HCT116 (cell line): Measurements from ENCODE around the gene CCDC182. TPM values are rescaled to one million over a fixed set of nuclear protein-coding genes. Genes with fewer than 3 reads are reported as not detected.

Source experiments
- ATAC-seq: fragments of 200-7000 bp; cut with Tn5 transposase; 2 replicates; pipeline ENCODE4 v1.9.1; 2020; ENCODE audit warnings: mild to moderate bottlenecking, moderate library complexity
- BruUV-seq: library from RNA; stranded (reverse); fragments of 400-500 nt; replicated peaks from 2 replicates; lab custom pipeline; 2021; lab: Mats Ljungman, UMichigan
- CTCF ChIA-PET: fragments of 300-600 bp; sonication (Branson Sonifier 250); formaldehyde crosslinking; loops from one replicate; lab custom pipeline; 2021; ENCODE audit warnings: antibody characterized with exemption; lab: Charles Lee
- POLR2A ChIA-PET: fragments of 300-600, 350-600 bp; sonication (Branson Sonifier 250); formaldehyde crosslinking; loops from one replicate; lab custom pipeline; 2021; ENCODE audit warnings: antibody characterized with exemption; lab: Charles Lee
- RAD21 ChIA-PET, 2 experiments: fragments of 300-600 bp; sonication (Branson Sonifier 250); formaldehyde crosslinking; loops; one replicate each; lab custom pipeline; 2023; ENCODE audit warnings: low total read pairs in 2 of 2; ENCODE audit not compliant: uncharacterized antibody in 2 of 2, unreplicated experiment in 2 of 2, low non-redundant PET in 1 of 2; lab: Charles Lee
- DNase-seq: peaks from one replicate; pipeline ENCODE4 v3.0.0-alpha.2; 2010; ENCODE audit warnings: low read depth, low spot score
- H2AFZ ChIP-seq: fragments of 200-600 bp; shearing (Covaris generic), sonication (generic); 2 replicates; pipeline ENCODE4 v1.6.1; 2017; ENCODE audit warnings: low read depth, mixed run types, mixed read lengths, antibody characterized with exemption, low read length; ENCODE audit not compliant: poor library complexity, severe bottlenecking
- H3K27ac ChIP-seq: 2 replicates; pipeline ENCODE4 v1.5.1; 2012; ENCODE audit warnings: low read depth, low read length
- H3K27me3 ChIP-seq: fragments of 200-600 bp; sonication (generic); 2 replicates; pipeline ENCODE4 v1.6.1; 2016; ENCODE audit warnings: mixed run types, low read length, mixed read lengths; ENCODE audit not compliant: insufficient read depth
- H3K36me3 ChIP-seq, 2 experiments: fragments of 200-500 bp in 1 of 2; fragments of 200-600 bp in 1 of 2; sonication (Bioruptor generic) in 1 of 2; sonication (generic) in 1 of 2; 2 replicates each; pipeline versions ENCODE4 v1.5.1 to v1.6.1; 2014 to 2016; ENCODE audit warnings: low read length in 2 of 2, inconsistent platforms in 1 of 2, mixed read lengths in 1 of 2, mixed run types in 1 of 2; ENCODE audit not compliant: insufficient read depth in 2 of 2, control insufficient read depth in 1 of 2
- H3K4me1 ChIP-seq, 2 experiments: fragments of 200-600 bp in 1 of 2; sonication (generic) in 1 of 2; 2 replicates each; pipeline versions ENCODE4 v1.5.1 to v1.6.1; 2012 to 2017; ENCODE audit warnings: low read length in 2 of 2, inconsistent platforms in 1 of 2, mild to moderate bottlenecking in 1 of 2, mixed read lengths in 1 of 2, mixed run types in 1 of 2, moderate library complexity in 1 of 2; ENCODE audit not compliant: insufficient read depth in 2 of 2, control insufficient read depth in 1 of 2
- H3K4me2 ChIP-seq: fragments of 200-600 bp; sonication (generic); 2 replicates; pipeline ENCODE4 v1.6.1; 2017; ENCODE audit warnings: mixed run types, low read length, mixed read lengths
- H3K4me3 ChIP-seq, 2 experiments: fragments of 200-600 bp in 1 of 2; sonication (generic) in 1 of 2; replicated peaks in 1 of 2; 2 replicates each; pipeline ENCODE4 v1.5.1; 2011 to 2016; ENCODE audit warnings: low read length in 2 of 2, control low read depth in 1 of 2, low read depth in 1 of 2, mild to moderate bottlenecking in 1 of 2, mixed read lengths in 1 of 2, mixed run types in 1 of 2
- H3K79me2 ChIP-seq: fragments of 200-600 bp; sonication (generic); 2 replicates; pipeline ENCODE4 v1.6.1; 2017; ENCODE audit warnings: mild to moderate bottlenecking, mixed run types, low read length, moderate library complexity, mixed read lengths; ENCODE audit not compliant: insufficient read depth
- H3K9ac ChIP-seq: fragments of 200-600 bp; sonication (generic); 2 replicates; pipeline ENCODE4 v1.6.1; 2016; ENCODE audit warnings: low read length, mixed read lengths
- H3K9me2 ChIP-seq: fragments of 200-600 bp; sonication (generic), shearing (Covaris generic); 2 replicates; pipeline ENCODE4 v1.6.1; 2017; ENCODE audit warnings: mixed run types, mild to moderate bottlenecking, moderate library complexity; ENCODE audit not compliant: insufficient read depth
- H3K9me3 ChIP-seq, 2 experiments: fragments of 200-500 bp in 1 of 2; fragments of 200-600 bp in 1 of 2; sonication (Bioruptor generic) in 1 of 2; sonication (generic) in 1 of 2; 2 replicates each; pipeline ENCODE4 v1.6.1; 2014 to 2017; ENCODE audit warnings: low read length in 2 of 2, mixed read lengths in 2 of 2, inconsistent platforms in 1 of 2, low read depth in 1 of 2, mild to moderate bottlenecking in 1 of 2, mixed run types in 1 of 2, moderate library complexity in 1 of 2; ENCODE audit not compliant: control insufficient read depth in 1 of 2, insufficient read depth in 1 of 2
- H4K20me1 ChIP-seq: fragments of 200-600 bp; sonication (generic), shearing (Covaris generic); 2 replicates; pipeline ENCODE4 v1.6.1; 2017; ENCODE audit warnings: mixed run types, mild to moderate bottlenecking, moderate library complexity; ENCODE audit not compliant: insufficient read depth
- EGR1 ChIP-seq: IDR thresholded peaks from 2 replicates; pipeline ENCODE4 v1.6.1; 2012; ENCODE audit warnings: low read depth
- ELF1 ChIP-seq: IDR thresholded peaks from 2 replicates; pipeline ENCODE4 v1.6.1; 2012; ENCODE audit warnings: low read depth, borderline replicate concordance
- EZH2 ChIP-seq: fragments of 200-600 bp; sonication (generic); IDR thresholded peaks from 2 replicates; pipeline ENCODE4 v1.6.1; 2017; ENCODE audit warnings: antibody characterized with exemption, mixed run types
- EZH2phosphoT487 ChIP-seq: fragments of 200-600 bp; IDR thresholded peaks from 2 replicates; pipeline ENCODE4 v1.6.1; 2018; ENCODE audit warnings: antibody characterized with exemption, borderline replicate concordance
- FOSL1 ChIP-seq: IDR thresholded peaks from 2 replicates; pipeline ENCODE4 v1.6.1; 2012; ENCODE audit warnings: low read depth
- SIN3A ChIP-seq: IDR thresholded peaks from 2 replicates; pipeline ENCODE4 v1.6.1; 2012; ENCODE audit warnings: low read depth
- SP1 ChIP-seq: IDR thresholded peaks from 2 replicates; pipeline ENCODE4 v1.6.1; 2012; ENCODE audit warnings: low read depth
- SRF ChIP-seq: IDR thresholded peaks from 2 replicates; pipeline ENCODE4 v1.6.1; 2012; ENCODE audit warnings: low read depth
- YY1 ChIP-seq: IDR thresholded peaks from 2 replicates; pipeline ENCODE4 v1.6.1; 2011; ENCODE audit warnings: low read length, low read depth, moderate library complexity, mild to moderate bottlenecking; ENCODE audit not compliant: insufficient replicate concordance; ENCODE audit errors: extremely low read depth
- ZFX ChIP-seq: fragments of 450-650 bp; IDR thresholded peaks from 2 replicates; pipeline ENCODE4 v1.6.1; 2017
- ZNF274 ChIP-seq: fragments of 200-500 bp; sonication (Bioruptor generic); IDR thresholded peaks from 2 replicates; pipeline ENCODE4 v1.6.1; 2014; ENCODE audit warnings: mild to moderate bottlenecking, low read depth, low read length, inconsistent platforms
- intact Hi-C: fragments of 100-400 bp; cut with micrococcal nuclease; formaldehyde crosslinking; loops from 2 replicates; pipeline ENCODE4 v1.10.0; 2022
- total RNA-seq: library from RNA; stranded (reverse); gene quantifications from one replicate; pipeline ENCODE4 v1.2.1, GENCODE V29; 2021; ENCODE audit not compliant: unreplicated experiment
- TF ChIP-seq, protein P1 (sequence below): IDR thresholded peaks from 2 replicates; pipeline ENCODE4 v1.6.1; 2012
- TF ChIP-seq, protein P2 (sequence below), 3 experiments: fragments of 200-600 bp in 1 of 3; sonication (generic) in 1 of 3; IDR thresholded peaks in 2 of 3; conservative IDR thresholded peaks in 1 of 3; 2 replicates each; pipeline ENCODE4 v1.5.1; 2012 to 2017; ENCODE audit warnings: low read depth in 2 of 3, low read length in 2 of 3, antibody characterized with exemption in 1 of 3, borderline replicate concordance in 1 of 3, control low read depth in 1 of 3, mild to moderate bottlenecking in 1 of 3, mixed read lengths in 1 of 3, mixed run types in 1 of 3, moderate library complexity in 1 of 3; ENCODE audit not compliant: insufficient read depth in 1 of 3
- TF ChIP-seq, protein P3 (sequence below): IDR thresholded peaks from 2 replicates; pipeline ENCODE4 v1.6.1; 2011; ENCODE audit warnings: mild to moderate bottlenecking, low read length, moderate library complexity; ENCODE audit not compliant: insufficient replicate concordance; ENCODE audit errors: extremely low read depth

CCDC182 gene
- total RNA-seq, 1 experiment from 2014 or later: not detected

GRCh38 chr17:57727630-57728175 lies 17.4 kb downstream of the CCDC182 start:
- no TSS peak for BruUV-seq
- POLR2A ChIA-PET: no interaction called here
- Histone ChIP-seq H4K20me1 (no peaks in the 10 kb centered on the region), H3K9ac (no peak overlapping the region), H3K9me3 (no peaks in the 10 kb centered on the region), H3K27ac (no peak overlapping the region), H3K4me1 (no peaks in the 10 kb centered on the region), H3K4me2 (no peak overlapping the region), H3K9me2 (no peaks in the 10 kb centered on the region), H2AFZ (no peak overlapping the region), H3K36me3 (no peaks in the 10 kb centered on the region), H3K27me3 (0 out of 2 replicates have a peak, but pooled peaks cover 4% of the 10 kb centered on the region), H3K79me2 (no peaks in the 10 kb centered on the region), H3K4me3 (no peak overlapping the region)
- ATAC-seq (no peak), DNase-seq (no peak)
- intact Hi-C loops: no loop called here
- CTCF ChIA-PET: interaction anchor here (0.8 to 1.2 kb wide), 3 partner anchors 12 to 106 kb away, joined by 3 read pairs; no protein-coding TSS in a partner anchor
- TF ChIP-seq ZFX (no peak), EGR1 (no peak), FOSL1 (no peak), EZH2 (no peak), SRF (no peak), SP1 (no peak), SIN3A (no peak), YY1 (no peak), EZH2phosphoT487 (no peak), ELF1 (no peak), ZNF274 (no peak)
- TF ChIP-seq, protein P1, sequence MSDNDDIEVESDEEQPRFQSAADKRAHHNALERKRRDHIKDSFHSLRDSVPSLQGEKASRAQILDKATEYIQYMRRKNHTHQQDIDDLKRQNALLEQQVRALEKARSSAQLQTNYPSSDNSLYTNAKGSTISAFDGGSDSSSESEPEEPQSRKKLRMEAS: no peak
- TF ChIP-seq, protein P2, sequence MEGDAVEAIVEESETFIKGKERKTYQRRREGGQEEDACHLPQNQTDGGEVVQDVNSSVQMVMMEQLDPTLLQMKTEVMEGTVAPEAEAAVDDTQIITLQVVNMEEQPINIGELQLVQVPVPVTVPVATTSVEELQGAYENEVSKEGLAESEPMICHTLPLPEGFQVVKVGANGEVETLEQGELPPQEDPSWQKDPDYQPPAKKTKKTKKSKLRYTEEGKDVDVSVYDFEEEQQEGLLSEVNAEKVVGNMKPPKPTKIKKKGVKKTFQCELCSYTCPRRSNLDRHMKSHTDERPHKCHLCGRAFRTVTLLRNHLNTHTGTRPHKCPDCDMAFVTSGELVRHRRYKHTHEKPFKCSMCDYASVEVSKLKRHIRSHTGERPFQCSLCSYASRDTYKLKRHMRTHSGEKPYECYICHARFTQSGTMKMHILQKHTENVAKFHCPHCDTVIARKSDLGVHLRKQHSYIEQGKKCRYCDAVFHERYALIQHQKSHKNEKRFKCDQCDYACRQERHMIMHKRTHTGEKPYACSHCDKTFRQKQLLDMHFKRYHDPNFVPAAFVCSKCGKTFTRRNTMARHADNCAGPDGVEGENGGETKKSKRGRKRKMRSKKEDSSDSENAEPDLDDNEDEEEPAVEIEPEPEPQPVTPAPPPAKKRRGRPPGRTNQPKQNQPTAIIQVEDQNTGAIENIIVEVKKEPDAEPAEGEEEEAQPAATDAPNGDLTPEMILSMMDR (IDR thresholded peaks at IDR 0.05 in 2 of 3, conservative IDR thresholded peaks at IDR 0.05 in 1 of 3; ENCODE audit: borderline replicate concordance in 1 of 3, insufficient read depth in 1 of 3, low read depth in 2 of 3, low read length in 2 of 3): no peak
- TF ChIP-seq, protein P3, sequence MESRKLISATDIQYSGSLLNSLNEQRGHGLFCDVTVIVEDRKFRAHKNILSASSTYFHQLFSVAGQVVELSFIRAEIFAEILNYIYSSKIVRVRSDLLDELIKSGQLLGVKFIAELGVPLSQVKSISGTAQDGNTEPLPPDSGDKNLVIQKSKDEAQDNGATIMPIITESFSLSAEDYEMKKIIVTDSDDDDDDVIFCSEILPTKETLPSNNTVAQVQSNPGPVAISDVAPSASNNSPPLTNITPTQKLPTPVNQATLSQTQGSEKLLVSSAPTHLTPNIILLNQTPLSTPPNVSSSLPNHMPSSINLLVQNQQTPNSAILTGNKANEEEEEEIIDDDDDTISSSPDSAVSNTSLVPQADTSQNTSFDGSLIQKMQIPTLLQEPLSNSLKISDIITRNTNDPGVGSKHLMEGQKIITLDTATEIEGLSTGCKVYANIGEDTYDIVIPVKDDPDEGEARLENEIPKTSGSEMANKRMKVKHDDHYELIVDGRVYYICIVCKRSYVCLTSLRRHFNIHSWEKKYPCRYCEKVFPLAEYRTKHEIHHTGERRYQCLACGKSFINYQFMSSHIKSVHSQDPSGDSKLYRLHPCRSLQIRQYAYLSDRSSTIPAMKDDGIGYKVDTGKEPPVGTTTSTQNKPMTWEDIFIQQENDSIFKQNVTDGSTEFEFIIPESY: no peak
- RAD21 ChIA-PET: no interaction called here
